B cell (primary cell): ENCODE data around the gene PDP2. TPM values are rescaled to one million over a fixed set of nuclear protein-coding genes. Genes with fewer than 3 reads are reported as not detected.

Experiments
- ATAC-seq: fragments of 200-7000 bp; cut with Tn5 transposase; one replicate; pipeline ENCODE4 v1.10.0; 2021; ENCODE audit warnings: low read depth, mild to moderate bottlenecking, moderate number of reproducible peaks, moderate library complexity
- CTCF ChIA-PET: fragments of 350-600 bp; sonication (Branson Sonifier 250); formaldehyde crosslinking; loops from one replicate; lab custom pipeline; 2021; ENCODE audit warnings: antibody characterized with exemption, inconsistent platforms; lab: Charles Lee
- POLR2A ChIA-PET: fragments of 350-600 bp; sonication (Branson Sonifier 250); formaldehyde crosslinking; loops from one replicate; lab custom pipeline; 2021; ENCODE audit warnings: antibody characterized with exemption; lab: Charles Lee
- DNase-seq: peaks from one replicate; pipeline ENCODE4 v3.0.0; 2013
- H2AFZ ChIP-seq: 2 replicates; pipeline ENCODE4 v1.6.1; 2012; ENCODE audit warnings: mild to moderate bottlenecking, low read depth, low read length; ENCODE audit not compliant: insufficient read depth, poor library complexity, severe bottlenecking
- H3K27ac ChIP-seq, 2 donors: 1 replicate in 1 of 2; 2 replicates in 1 of 2; pipeline ENCODE4 v1.5.1; 2012 to 2013; ENCODE audit warnings: low read length in 2 of 2, mild to moderate bottlenecking in 2 of 2, moderate library complexity in 1 of 2
- H3K27me3 ChIP-seq, 4 experiments: fragments of 200-600 bp in 1 of 4; sonication (generic) in 1 of 4; replicated peaks in 1 of 4; 1 replicate in 2 of 4; 2 replicates in 2 of 4; pipeline versions ENCODE4 v1.6.1 to v1.7.0; 2013 to 2016; ENCODE audit warnings: low read length in 3 of 4, mild to moderate bottlenecking in 2 of 4, mixed read lengths in 1 of 4, moderate library complexity in 1 of 4; ENCODE audit not compliant: insufficient read depth in 4 of 4, control insufficient read depth in 3 of 4; ENCODE audit errors: control extremely low read depth in 1 of 4
- H3K36me3 ChIP-seq, 2 experiments: replicated peaks in 1 of 2; 1 replicate in 1 of 2; 2 replicates in 1 of 2; pipeline versions ENCODE4 v1.6.1 to v1.7.1; 2013; ENCODE audit warnings: low read length in 1 of 2; ENCODE audit not compliant: insufficient read depth in 2 of 2, control insufficient read depth in 1 of 2; ENCODE audit errors: control extremely low read depth in 1 of 2, extremely low read depth in 1 of 2
- H3K4me1 ChIP-seq, 2 donors: fragments of 200-600 bp in 1 of 2; sonication (generic) in 1 of 2; 1 replicate in 1 of 2; 2 replicates in 1 of 2; pipeline versions ENCODE4 v1.5.1 to v1.6.1; 2013 to 2017; ENCODE audit warnings: low read length in 2 of 2; ENCODE audit not compliant: control insufficient read depth in 2 of 2, insufficient read depth in 2 of 2
- H3K4me2 ChIP-seq: replicated peaks from 2 replicates; pipeline ENCODE3; 2012; ENCODE audit warnings: mild to moderate bottlenecking, low read depth, low read length; ENCODE audit not compliant: poor library complexity, severe bottlenecking
- H3K4me3 ChIP-seq, 5 experiments: fragments of 200-600 bp in 1 of 5; sonication (generic) in 1 of 5; 1 replicate in 3 of 5; 2 replicates in 2 of 5; pipeline versions ENCODE4 v1.5.1 to v1.7.0; 2011 to 2016; ENCODE audit warnings: low read length in 4 of 5, mild to moderate bottlenecking in 4 of 5, low read depth in 2 of 5, control low read depth in 1 of 5, moderate library complexity in 1 of 5; ENCODE audit not compliant: insufficient read depth in 1 of 5; ENCODE audit errors: control extremely low read depth in 1 of 5, extremely low read depth in 1 of 5
- H3K79me2 ChIP-seq: fragments of 200-600 bp; sonication (generic); one replicate; pipeline ENCODE4 v1.6.0; 2016; ENCODE audit warnings: low read length; ENCODE audit not compliant: control insufficient read depth, insufficient read depth
- H3K9ac ChIP-seq: fragments of 200-600 bp; sonication (generic); 2 replicates; pipeline ENCODE4 v1.6.1; 2017; ENCODE audit warnings: mild to moderate bottlenecking, low read length, moderate library complexity
- H3K9me3 ChIP-seq, 3 donors: one replicate each; pipeline versions ENCODE4 v1.6.1 to v1.7.1; 2013; ENCODE audit warnings: low read length in 2 of 3; ENCODE audit not compliant: control insufficient read depth in 2 of 3, insufficient read depth in 1 of 3; ENCODE audit errors: control extremely low read depth in 1 of 3
- H4K20me1 ChIP-seq: 2 replicates; pipeline ENCODE4 v1.6.0; 2012; ENCODE audit warnings: mild to moderate bottlenecking, low read length; ENCODE audit not compliant: insufficient read depth, control insufficient read depth, poor library complexity, severe bottlenecking
- H3K27ac Mint-ChIP-seq: one replicate; pipeline ENCODE4 v1.8.0; 2021; ENCODE audit warnings: mixed read lengths
- H3K27me3 Mint-ChIP-seq: one replicate; pipeline ENCODE4 v1.8.0; 2021; ENCODE audit warnings: mixed read lengths
- H3K4me1 Mint-ChIP-seq: one replicate; pipeline ENCODE4 v1.8.0; 2021; ENCODE audit warnings: mixed read lengths
- H3K4me3 Mint-ChIP-seq: one replicate; pipeline ENCODE4 v1.8.0; 2021; ENCODE audit warnings: mixed read lengths
- H3K9me3 Mint-ChIP-seq: one replicate; pipeline ENCODE4 v1.8.0; 2022; ENCODE audit warnings: mixed read lengths; ENCODE audit not compliant: insufficient read depth
- EZH2 ChIP-seq: IDR thresholded peaks from 2 replicates; pipeline ENCODE4 v1.6.1; 2012; ENCODE audit warnings: borderline replicate concordance, low read depth, mild to moderate bottlenecking, moderate library complexity, low read length; ENCODE audit not compliant: insufficient read depth, poor library complexity, severe bottlenecking
- WGBS: methylation state at CpG from one replicate; pipeline ENCODE4 v1.1.5; 2013; ENCODE audit warnings: missing lambda C conversion rate; ENCODE audit not compliant: insufficient coverage; 5-methylcytosine and 5-hydroxymethylcytosine counted together
- intact Hi-C: fragments of 100-400 bp; cut with micrococcal nuclease; formaldehyde crosslinking; loops from one replicate; pipeline ENCODE4 v1.10.0; 2022
- polyA plus RNA-seq: library from polyadenylated mRNA; depleted of rRNA; stranded (reverse); fragments of >200 nt; gene quantifications from 2 replicates; pipeline ENCODE4 v1.2.3, GENCODE V29; 2012
- total RNA-seq, 2 donors: library from RNA; stranded (reverse); fragments of 120-200 nt in 1 of 2; gene quantifications; 1 replicate in 1 of 2; 2 replicates in 1 of 2; pipeline versions ENCODE4 v1.2.3 to v1.2.4, GENCODE V29; 2013 to 2022
- TF ChIP-seq, protein P1 (sequence below): fragments of 200-600 bp; IDR thresholded peaks from one replicate; pipeline ENCODE4 v1.8.0; 2022; ENCODE audit warnings: antibody characterized with exemption, mild to moderate bottlenecking

Gene PDP2
- total and polyA plus RNA-seq, 2 donors (not counting 1 experiment from before 2014, with no cell fraction given), result 1.9 to 18.7 TPM

GRCh38 chr16:66898207-66898606 is 17.9 kb downstream of the PDP2 start:
- POLR2A ChIA-PET, result interaction anchor here (0.7 kb wide), 1 partner anchor 544 kb away, joined by 4 read pairs; no protein-coding TSS in a partner anchor
- Mint-ChIP-seq H3K4me3 (no peak overlapping the region), H3K9me3 (no peaks in the 10 kb centered on the region), H3K4me1 (no peaks in the 10 kb centered on the region), H3K27ac (no peak overlapping the region), H3K27me3 (no peaks in the 10 kb centered on the region)
- no peak for ATAC-seq
- H3K4me2 ChIP-seq, result no peak overlapping the region
- no peaks in the 10 kb centered on the region for H3K79me2 ChIP-seq
- no peak overlapping the region for H2AFZ ChIP-seq
- no peak overlapping the region for H3K4me3 ChIP-seq
- H3K27ac ChIP-seq, result no peak overlapping the region
- H4K20me1 ChIP-seq, result no peaks in the 10 kb centered on the region
- peaks cover 0 to 3% of the 10 kb centered on the region in 2 donors for H3K4me1 ChIP-seq
- TF ChIP-seq, protein P1, sequence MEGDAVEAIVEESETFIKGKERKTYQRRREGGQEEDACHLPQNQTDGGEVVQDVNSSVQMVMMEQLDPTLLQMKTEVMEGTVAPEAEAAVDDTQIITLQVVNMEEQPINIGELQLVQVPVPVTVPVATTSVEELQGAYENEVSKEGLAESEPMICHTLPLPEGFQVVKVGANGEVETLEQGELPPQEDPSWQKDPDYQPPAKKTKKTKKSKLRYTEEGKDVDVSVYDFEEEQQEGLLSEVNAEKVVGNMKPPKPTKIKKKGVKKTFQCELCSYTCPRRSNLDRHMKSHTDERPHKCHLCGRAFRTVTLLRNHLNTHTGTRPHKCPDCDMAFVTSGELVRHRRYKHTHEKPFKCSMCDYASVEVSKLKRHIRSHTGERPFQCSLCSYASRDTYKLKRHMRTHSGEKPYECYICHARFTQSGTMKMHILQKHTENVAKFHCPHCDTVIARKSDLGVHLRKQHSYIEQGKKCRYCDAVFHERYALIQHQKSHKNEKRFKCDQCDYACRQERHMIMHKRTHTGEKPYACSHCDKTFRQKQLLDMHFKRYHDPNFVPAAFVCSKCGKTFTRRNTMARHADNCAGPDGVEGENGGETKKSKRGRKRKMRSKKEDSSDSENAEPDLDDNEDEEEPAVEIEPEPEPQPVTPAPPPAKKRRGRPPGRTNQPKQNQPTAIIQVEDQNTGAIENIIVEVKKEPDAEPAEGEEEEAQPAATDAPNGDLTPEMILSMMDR, result no peak
- TF ChIP-seq EZH2, result no peak
- intact Hi-C loops, result no loop called here
- H3K9ac ChIP-seq, result no peak overlapping the region
- H3K36me3 ChIP-seq, result no peaks in the 10 kb centered on the region
- H3K27me3 ChIP-seq, result peaks cover 0 to 3% (median 0%) of the 10 kb centered on the region in 4 experiments
- H3K9me3 ChIP-seq, result no peaks in the 10 kb centered on the region
- CTCF ChIA-PET, result interaction anchor here (1.2 kb wide), 1 partner anchor 30 kb away, joined by 6 read pairs; no protein-coding TSS in a partner anchor
- no peak for DNase-seq
- WGBS, result 90% methylated on average over 2 of the region's 3 CpGs

- 100% methylated on average over 1 of the region's 2 CpGs for WGBS
- Histone ChIP-seq H3K4me2 (no peak overlapping the region), H3K79me2 (no peaks in the 10 kb centered on the region), H3K27me3 (peaks cover 0 to 3% (median 0%) of the 10 kb centered on the region in 4 experiments), H3K36me3 (no peaks in the 10 kb centered on the region), H3K9me3 (no peaks in the 10 kb centered on the region), H3K4me3 (no peak overlapping the region), H2AFZ (no peak overlapping the region), H3K9ac (no peak overlapping the region), H3K27ac (no peak overlapping the region), H4K20me1 (no peaks in the 10 kb centered on the region), H3K4me1 (peaks cover 0 to 3% of the 10 kb centered on the region in 2 donors)
- TF ChIP-seq, protein P1, result no peak
- no peak for TF ChIP-seq EZH2
- ATAC-seq (no peak), DNase-seq (no peak)
- POLR2A ChIA-PET, result no interaction called here
- Mint-ChIP-seq H3K27ac (no peak overlapping the region), H3K27me3 (no peaks in the 10 kb centered on the region), H3K4me3 (no peak overlapping the region), H3K9me3 (no peaks in the 10 kb centered on the region), H3K4me1 (no peaks in the 10 kb centered on the region)
- intact Hi-C loops, result no loop called here
- CTCF ChIA-PET, result interaction anchor here (0.6 to 1.2 kb wide), 2 partner anchors 31 to 38 kb away, joined by 4 to 6 read pairs; no protein-coding TSS in a partner anchor
These were observed 18.6 kb downstream of the PDP2 start for GRCh38 chr16:66898933-66899309.
